OCI-LY3 (cell line): ENCODE results near the gene CNTFR.
A peak's percentile ranks its signal among the peaks of the same experiment; 100 is the strongest.

Experiments
- H2AFZ ChIP-seq: fragments of 200-600, 300-600 bp; shearing (Covaris generic); 2 replicates; pipeline ENCODE4 v1.6.0; 2014; ENCODE audit warnings: antibody characterized with exemption, low read depth, low read length
- H3K27ac ChIP-seq: fragments of 200-600, 300-600 bp; sonication (generic); 2 replicates; pipeline ENCODE4 v1.5.1; 2014; ENCODE audit warnings: mild to moderate bottlenecking, low read length, moderate library complexity, mixed read lengths
- H3K27me3 ChIP-seq: fragments of 200-600, 300-600 bp; sonication (generic); 2 replicates; pipeline ENCODE4 v1.6.1; 2014; ENCODE audit warnings: low read depth, low read length, mixed read lengths
- H3K36me3 ChIP-seq: fragments of 200-600, 300-600 bp; sonication (generic); replicated peaks from 2 replicates; pipeline ENCODE3; 2014; ENCODE audit warnings: low read depth, low read length, mixed read lengths
- H3K4me1 ChIP-seq: fragments of 300-600, 200-600 bp; sonication (generic); 2 replicates; pipeline ENCODE4 v1.6.1; 2014; ENCODE audit warnings: low read length, mixed read lengths
- H3K4me2 ChIP-seq: fragments of 200-600, 300-600 bp; sonication (generic); 2 replicates; pipeline ENCODE4 v1.6.1; 2014; ENCODE audit warnings: low read length, mixed read lengths
- H3K4me3 ChIP-seq: fragments of 300-600, 200-600 bp; sonication (generic); 2 replicates; pipeline ENCODE4 v1.5.1; 2014; ENCODE audit warnings: antibody characterized with exemption, mild to moderate bottlenecking, low read length, moderate library complexity
- H3K79me2 ChIP-seq: fragments of 300-600, 200-600 bp; shearing (Covaris generic); 2 replicates; pipeline ENCODE4 v1.6.1; 2014; ENCODE audit warnings: mild to moderate bottlenecking, low read length, mixed read lengths
- H3K9ac ChIP-seq: fragments of 300-600, 200-600 bp; shearing (Covaris generic); 2 replicates; pipeline ENCODE4 v1.6.0; 2014; ENCODE audit warnings: mild to moderate bottlenecking, low read length, moderate library complexity
- H3K9me3 ChIP-seq: fragments of 200-600, 300-600 bp; shearing (Covaris generic); 2 replicates; pipeline ENCODE4 v1.6.1; 2014; ENCODE audit warnings: low read length, mixed read lengths; ENCODE audit not compliant: insufficient read depth
- H4K20me1 ChIP-seq: fragments of 200-600, 300-600 bp; sonication (generic); 2 replicates; pipeline ENCODE4 v1.6.1; 2016; ENCODE audit warnings: low read length, mixed read lengths; ENCODE audit not compliant: insufficient read depth
- EZH2phosphoT487 ChIP-seq: fragments of 200-600 bp; shearing (Covaris generic); IDR thresholded peaks from 2 replicates; pipeline ENCODE4 v1.6.1; 2018; ENCODE audit warnings: antibody characterized with exemption, mixed run types, low read depth
- TF ChIP-seq, protein P1 (sequence below): fragments of 200-600, 300-600 bp; sonication (generic); IDR thresholded peaks from 2 replicates; pipeline ENCODE4 v1.5.1; 2014; ENCODE audit warnings: antibody characterized with exemption, low read length, low read depth

Gene CNTFR

DNA sequence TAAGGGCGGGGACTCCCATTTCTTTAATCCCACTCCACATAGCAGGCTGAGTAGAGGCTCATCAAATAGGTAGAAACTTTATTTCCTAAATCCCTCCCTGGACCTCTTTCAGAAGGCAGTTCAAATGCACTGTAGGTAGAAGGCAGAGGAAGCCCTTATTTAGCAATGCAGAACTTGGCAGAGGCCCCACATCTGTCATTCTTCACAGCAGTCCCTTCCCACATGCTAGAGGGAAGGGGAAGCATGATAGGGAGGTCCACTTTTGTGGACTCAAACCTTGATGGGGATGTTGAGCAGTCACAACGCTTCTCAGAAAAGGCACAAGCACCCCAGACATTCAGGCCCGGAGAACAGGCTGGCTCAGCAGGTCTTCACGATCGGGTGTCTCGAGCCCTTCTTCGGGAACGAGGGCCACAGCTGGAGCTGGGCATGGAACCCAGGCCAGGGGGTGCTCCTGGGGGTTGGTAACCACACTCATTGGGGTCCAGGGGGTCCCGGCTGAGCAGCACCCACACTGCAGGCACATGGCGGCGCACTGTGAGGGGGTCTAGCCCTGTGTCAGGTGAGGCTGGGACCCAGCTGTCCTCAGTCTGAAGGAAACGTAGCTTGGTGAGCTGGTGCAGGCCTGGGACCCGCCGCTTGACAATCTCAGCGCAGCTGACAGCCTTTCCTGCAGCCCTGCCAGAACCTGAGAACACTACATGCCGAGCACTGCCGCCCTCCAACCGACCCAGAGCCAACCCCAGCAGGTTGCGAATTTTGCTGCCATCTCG, 21.1 kb upstream of the CNTFR start:
- Histone ChIP-seq H3K9ac (peak overlapping the region; percentile 98; the same call in 1 of the 2 replicates), H3K27ac (no peak overlapping the region)
- TF ChIP-seq, protein P1, sequence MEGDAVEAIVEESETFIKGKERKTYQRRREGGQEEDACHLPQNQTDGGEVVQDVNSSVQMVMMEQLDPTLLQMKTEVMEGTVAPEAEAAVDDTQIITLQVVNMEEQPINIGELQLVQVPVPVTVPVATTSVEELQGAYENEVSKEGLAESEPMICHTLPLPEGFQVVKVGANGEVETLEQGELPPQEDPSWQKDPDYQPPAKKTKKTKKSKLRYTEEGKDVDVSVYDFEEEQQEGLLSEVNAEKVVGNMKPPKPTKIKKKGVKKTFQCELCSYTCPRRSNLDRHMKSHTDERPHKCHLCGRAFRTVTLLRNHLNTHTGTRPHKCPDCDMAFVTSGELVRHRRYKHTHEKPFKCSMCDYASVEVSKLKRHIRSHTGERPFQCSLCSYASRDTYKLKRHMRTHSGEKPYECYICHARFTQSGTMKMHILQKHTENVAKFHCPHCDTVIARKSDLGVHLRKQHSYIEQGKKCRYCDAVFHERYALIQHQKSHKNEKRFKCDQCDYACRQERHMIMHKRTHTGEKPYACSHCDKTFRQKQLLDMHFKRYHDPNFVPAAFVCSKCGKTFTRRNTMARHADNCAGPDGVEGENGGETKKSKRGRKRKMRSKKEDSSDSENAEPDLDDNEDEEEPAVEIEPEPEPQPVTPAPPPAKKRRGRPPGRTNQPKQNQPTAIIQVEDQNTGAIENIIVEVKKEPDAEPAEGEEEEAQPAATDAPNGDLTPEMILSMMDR = no peak
- no peak for TF ChIP-seq EZH2phosphoT487

DNA sequence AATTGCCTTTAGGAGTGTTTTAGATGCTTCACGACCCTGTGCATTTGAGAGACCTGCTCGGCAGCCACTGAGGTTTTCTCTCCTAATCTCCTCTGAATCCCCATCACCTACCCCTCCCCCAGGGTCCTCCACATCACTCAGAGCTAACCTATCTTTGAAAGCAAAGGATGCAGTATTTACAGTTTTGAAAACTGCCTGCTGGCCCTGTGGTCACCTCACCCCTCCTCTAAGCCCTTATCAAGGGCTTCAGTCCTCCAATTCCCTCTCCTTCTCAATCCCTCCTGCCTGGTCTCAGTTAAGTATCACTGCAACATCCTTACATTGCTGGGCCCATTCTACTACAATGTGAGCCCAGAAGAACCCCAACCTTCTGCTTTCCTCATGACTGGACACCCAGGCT, 17.8 kb upstream of the CNTFR start:
- H3K4me2 ChIP-seq = no peak overlapping the region
- H3K9me3 ChIP-seq = no peaks in the 10 kb centered on the region
- H3K4me1 ChIP-seq = peaks cover 8% of the 10 kb centered on the region
- H3K79me2 ChIP-seq = peaks cover 13% of the 10 kb centered on the region
- no peak overlapping the region for H2AFZ ChIP-seq
- no peak for TF ChIP-seq EZH2phosphoT487
- TF ChIP-seq, protein P1 = no peak
- H3K36me3 ChIP-seq = peaks cover 10% of the 10 kb centered on the region
- H4K20me1 ChIP-seq = no peaks in the 10 kb centered on the region
- no peak overlapping the region for H3K27ac ChIP-seq
- peaks cover 8% of the 10 kb centered on the region; the same call in 1 of the 2 replicates for H3K27me3 ChIP-seq
- H3K4me3 ChIP-seq = no peak overlapping the region
- no peak overlapping the region for H3K9ac ChIP-seq

More for the DNA sequence above, 21.1 kb upstream of the CNTFR start:
- no peak overlapping the region for H2AFZ ChIP-seq
- peaks cover 11% of the 10 kb centered on the region for H3K4me1 ChIP-seq
- no peaks in the 10 kb centered on the region for H3K9me3 ChIP-seq
- peak overlapping the region; percentile 98 for H3K4me3 ChIP-seq
- H3K4me2 ChIP-seq = peak overlapping the region; percentile 96
- H3K36me3 ChIP-seq = peaks cover 10% of the 10 kb centered on the region
- H3K27me3 ChIP-seq = no peaks in the 10 kb centered on the region
- H3K79me2 ChIP-seq = peaks cover 13% of the 10 kb centered on the region
- H4K20me1 ChIP-seq = no peaks in the 10 kb centered on the region

DNA sequence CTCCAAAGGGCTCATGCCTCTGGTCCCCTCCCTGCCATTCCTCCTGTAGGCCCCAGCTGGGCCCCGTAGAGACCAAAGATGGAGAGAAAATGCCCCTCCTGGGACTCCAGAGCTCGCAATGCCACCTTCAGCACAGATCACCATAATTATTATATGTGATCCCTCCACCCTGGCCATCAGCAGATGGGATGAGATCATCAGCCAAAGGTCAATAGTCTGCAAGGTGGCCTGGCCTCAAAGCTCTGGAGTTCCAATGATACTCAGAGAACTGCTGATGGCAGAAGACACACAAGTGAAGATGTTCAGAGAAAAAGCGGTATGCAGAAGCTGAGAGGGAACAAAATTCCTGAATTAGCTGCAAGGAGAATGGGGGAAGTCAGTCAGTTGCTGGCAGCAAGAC, 17.4 kb upstream of the CNTFR start:
- H3K27ac ChIP-seq = no peak overlapping the region
- no peak overlapping the region for H2AFZ ChIP-seq
- no peak overlapping the region for H3K4me3 ChIP-seq
- H4K20me1 ChIP-seq = no peaks in the 10 kb centered on the region
- peaks cover 13% of the 10 kb centered on the region for H3K79me2 ChIP-seq
- no peaks in the 10 kb centered on the region for H3K9me3 ChIP-seq
- TF ChIP-seq EZH2phosphoT487 = no peak
- H3K4me2 ChIP-seq = no peak overlapping the region
- H3K27me3 ChIP-seq = peaks cover 8% of the 10 kb centered on the region; the same call in 1 of the 2 replicates
- H3K36me3 ChIP-seq = peaks cover 10% of the 10 kb centered on the region
- H3K4me1 ChIP-seq = peaks cover 8% of the 10 kb centered on the region
- no peak overlapping the region for H3K9ac ChIP-seq

DNA sequence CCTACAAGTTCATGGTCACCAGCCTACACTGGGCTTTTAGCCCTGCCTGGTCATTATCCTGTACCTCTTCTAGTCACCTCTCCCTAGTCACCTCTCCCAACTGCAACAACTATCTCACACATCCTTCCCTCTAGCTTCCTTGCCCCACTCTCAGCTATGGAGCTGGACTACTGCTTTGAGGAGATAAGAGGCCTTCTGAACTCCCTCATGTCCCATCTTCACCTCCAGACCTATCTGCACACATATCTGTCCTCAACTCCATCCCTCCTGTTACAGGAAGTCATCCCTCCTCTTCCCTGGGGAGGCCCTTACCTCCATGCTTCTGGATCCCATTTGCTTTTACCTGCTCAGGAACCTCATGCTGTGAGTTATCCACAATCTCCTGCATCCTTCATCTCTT, 16.7 kb upstream of the CNTFR start:
- Histone ChIP-seq H3K27me3 (peaks cover 8% of the 10 kb centered on the region; the same call in 1 of the 2 replicates), H2AFZ (no peak overlapping the region), H3K4me2 (no peak overlapping the region), H3K79me2 (peaks cover 6% of the 10 kb centered on the region), H3K36me3 (peaks cover 10% of the 10 kb centered on the region), H3K9ac (no peak overlapping the region), H3K27ac (no peak overlapping the region), H3K4me1 (peaks cover 7% of the 10 kb centered on the region), H3K9me3 (no peaks in the 10 kb centered on the region), H3K4me3 (no peak overlapping the region), H4K20me1 (no peaks in the 10 kb centered on the region)
- no peak for TF ChIP-seq EZH2phosphoT487
- TF ChIP-seq, protein P1 = no peak
